Adrenal gland (tissue), 5 donors: ENCODE data around the gene TPD52L2.

Source experiments
- CTCF ChIP-seq, 6 experiments: fragments of 450-650 bp in 4 of 6; fragments of 200-600 bp in 2 of 6; sonication (generic) in 1 of 6; IDR thresholded peaks; 1 replicate in 5 of 6; 2 replicates in 1 of 6; pipeline versions ENCODE4 v1.5.1 to v1.8.0; 2016 to 2021; ENCODE audit warnings: antibody characterized with exemption in 6 of 6, mild to moderate bottlenecking in 2 of 6, moderate library complexity in 1 of 6
- POLR2A ChIP-seq, 2 donors: fragments of 450-650 bp; IDR thresholded peaks; one replicate each; pipeline ENCODE4 v1.6.1; 2017; ENCODE audit warnings: antibody characterized with exemption in 2 of 2, mild to moderate bottlenecking in 2 of 2, moderate library complexity in 1 of 2
- donor health status: DM: no; HTN: no; CAD: no.

DNA sequence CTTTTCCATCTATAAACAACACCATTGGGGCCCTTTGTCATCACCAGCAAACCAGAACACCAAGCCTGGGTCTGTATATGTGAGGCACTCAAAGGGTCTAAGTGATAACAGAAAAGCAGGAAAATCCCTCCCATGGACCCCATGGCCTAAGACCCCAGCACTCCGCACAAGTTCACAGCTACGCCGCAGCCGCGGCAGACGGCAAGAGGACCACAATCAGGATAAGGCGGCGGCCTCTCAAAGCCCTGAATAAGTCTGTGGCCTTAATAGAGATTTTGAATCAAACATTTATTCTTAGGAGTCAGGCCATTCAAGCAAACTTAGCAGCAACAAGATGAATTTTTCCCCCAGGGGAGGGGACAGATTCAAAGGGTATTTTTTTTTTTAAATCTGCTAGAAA, 36.9 kb upstream of the TPD52L2 start:
- no peak for TF ChIP-seq CTCF (IDR thresholded peaks at IDR 0.05)
- TF ChIP-seq POLR2A (IDR thresholded peaks at IDR 0.05): no peak
